Measurements from ENCODE around the gene KREMEN1.
"Not testable (repeated sequence)": the region's sequence is repeated elsewhere in the genome, so short reads cannot be mapped to it uniquely, and the experiment has no call there.

The KREMEN1 gene

GRCh38 chr22:29078036-29078868, 5.4 kb downstream of the KREMEN1 start:
- DNase-seq (ENCODE audit: low read depth in 1 of 2, low spot score in 1 of 2) = no peak

GRCh38 chr22:29078869-29079207, 6.0 kb downstream of the KREMEN1 start:
- no peak for DNase-seq (ENCODE audit: low read depth in 1 of 2, low spot score in 1 of 2)

GRCh38 chr22:29079218-29079901, 6.5 kb downstream of the KREMEN1 start:
- no peak for DNase-seq (ENCODE audit: low read depth in 1 of 2, low spot score in 1 of 2)

GRCh38 chr22:29080106-29080975, 7.5 kb downstream of the KREMEN1 start:
- no peak for DNase-seq (ENCODE audit: low read depth in 1 of 2, low spot score in 1 of 2)

- no peak for DNase-seq (ENCODE audit: low read depth in 1 of 2, low spot score in 1 of 2)
Observed at GRCh38 chr22:29081517-29082236, 8.8 kb downstream of the KREMEN1 start.

GRCh38 chr22:29082826-29083545, 10.2 kb downstream of the KREMEN1 start:
- DNase-seq (ENCODE audit: low read depth in 1 of 2, low spot score in 1 of 2) = no peak

- DNase-seq (ENCODE audit: low read depth in 1 of 2, low spot score in 1 of 2) = not testable (repeated sequence)
Observed at GRCh38 chr22:29083576-29083932, 10.7 kb downstream of the KREMEN1 start.

GRCh38 chr22:29083933-29084591, 11.2 kb downstream of the KREMEN1 start:
- DNase-seq (ENCODE audit: low read depth in 1 of 2, low spot score in 1 of 2) = no peak

GRCh38 chr22:29087012-29087411, 14.2 kb downstream of the KREMEN1 start:
- DNase-seq (ENCODE audit: low read depth in 1 of 2, low spot score in 1 of 2) = no peak

- no peak for DNase-seq (ENCODE audit: low read depth in 1 of 2, low spot score in 1 of 2)
Observed at GRCh38 chr22:29088809-29089208, 16.0 kb downstream of the KREMEN1 start.

GRCh38 chr22:29089507-29089906, 16.7 kb downstream of the KREMEN1 start:
- no peak for DNase-seq (ENCODE audit: low read depth in 1 of 2, low spot score in 1 of 2)

GRCh38 chr22:29090039-29090438, 17.2 kb downstream of the KREMEN1 start:
- DNase-seq (ENCODE audit: low read depth in 1 of 2, low spot score in 1 of 2) = no peak

- no peak for DNase-seq (ENCODE audit: low read depth in 1 of 2, low spot score in 1 of 2)
Observed at GRCh38 chr22:29092243-29092642, 19.4 kb downstream of the KREMEN1 start.

GRCh38 chr22:29093030-29093429, 20.2 kb downstream of the KREMEN1 start:
- no peak for DNase-seq (ENCODE audit: low read depth in 1 of 2, low spot score in 1 of 2)

GRCh38 chr22:29093501-29094300, 20.9 kb downstream of the KREMEN1 start:
- DNase-seq (ENCODE audit: low read depth in 1 of 2, low spot score in 1 of 2) = no peak

GRCh38 chr22:29095459-29095858, 22.6 kb downstream of the KREMEN1 start:
- DNase-seq (ENCODE audit: low read depth in 1 of 2, low spot score in 1 of 2) = no peak

GRCh38 chr22:29096736-29097669, 24.2 kb downstream of the KREMEN1 start:
- DNase-seq (ENCODE audit: low read depth in 1 of 2, low spot score in 1 of 2) = no peak

GRCh38 chr22:29098296-29098695, 25.5 kb downstream of the KREMEN1 start:
- no peak for DNase-seq (ENCODE audit: low read depth in 1 of 2, low spot score in 1 of 2)
